GM19468 (cell line): ENCODE data around the gene AHCYL1.

ENCODE experiments used
- ATAC-seq: cut with Tn5 transposase; IDR thresholded peaks from one replicate; pipeline ENCODE4 v1.9.1; 2021; ENCODE audit warnings: mild to moderate bottlenecking, moderate library complexity, moderate number of reproducible peaks; ENCODE audit not compliant: unreplicated experiment; ENCODE audit errors: extremely low read depth

Gene AHCYL1

DNA sequence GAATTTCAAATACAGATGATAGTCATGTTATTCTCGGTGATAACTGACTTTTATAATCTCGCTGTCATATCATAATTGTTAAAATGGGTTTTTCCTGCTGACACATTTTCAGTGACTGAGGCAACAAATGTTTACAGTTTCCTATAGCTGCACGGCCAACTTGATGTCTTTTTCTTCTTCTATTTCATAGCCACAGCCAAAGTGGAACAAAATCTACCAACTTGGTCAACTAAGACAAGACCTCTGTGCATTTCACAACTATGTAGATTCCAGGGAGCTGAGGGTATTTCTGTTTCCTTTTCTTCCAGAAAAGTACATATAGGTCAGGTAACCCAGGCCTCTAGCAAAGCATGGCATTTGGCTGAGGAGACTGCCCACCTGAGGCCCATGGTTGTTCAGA lies 10.4 kb upstream of the AHCYL1 start:
- no peak for ATAC-seq

DNA sequence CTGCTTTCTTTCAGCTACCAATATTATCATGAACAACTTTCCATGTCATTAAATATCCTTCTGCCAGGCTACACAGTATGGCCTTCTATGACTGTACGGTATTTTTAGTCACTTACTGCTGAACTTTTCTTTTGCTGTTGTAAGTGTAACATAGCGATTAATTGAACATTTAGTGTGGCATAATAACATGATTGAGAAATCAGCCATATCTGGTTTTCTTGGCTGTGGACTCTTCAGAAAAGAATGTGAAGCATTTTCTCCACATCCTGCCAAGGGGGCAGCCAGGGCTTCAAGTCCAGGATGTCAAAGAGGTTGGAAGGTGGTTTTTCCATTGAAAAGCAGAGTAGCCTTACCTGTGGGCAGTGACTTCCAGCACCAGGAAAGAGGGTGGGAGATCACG lies 8.8 kb upstream of the AHCYL1 start:
- no peak for ATAC-seq

DNA sequence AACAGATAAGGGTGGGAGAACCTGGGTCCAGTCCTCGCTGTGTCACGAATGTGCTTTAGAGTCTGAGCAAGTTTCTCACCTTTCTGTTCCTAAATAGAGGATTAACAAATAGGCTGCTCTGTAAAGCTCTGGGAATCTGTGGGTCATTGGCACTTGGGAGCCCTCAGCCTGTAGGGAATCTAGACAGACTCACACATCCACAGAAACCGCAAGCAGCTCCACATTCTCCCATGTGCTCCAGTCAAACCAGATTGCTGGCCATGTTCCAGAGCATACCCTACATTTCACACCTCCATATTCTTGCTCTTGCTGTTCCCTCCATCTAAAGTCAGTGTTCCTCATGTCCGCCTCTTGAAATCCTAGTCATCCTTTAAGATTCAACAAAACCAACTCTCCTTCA lies 7.8 kb upstream of the AHCYL1 start:
- ATAC-seq = no peak

DNA sequence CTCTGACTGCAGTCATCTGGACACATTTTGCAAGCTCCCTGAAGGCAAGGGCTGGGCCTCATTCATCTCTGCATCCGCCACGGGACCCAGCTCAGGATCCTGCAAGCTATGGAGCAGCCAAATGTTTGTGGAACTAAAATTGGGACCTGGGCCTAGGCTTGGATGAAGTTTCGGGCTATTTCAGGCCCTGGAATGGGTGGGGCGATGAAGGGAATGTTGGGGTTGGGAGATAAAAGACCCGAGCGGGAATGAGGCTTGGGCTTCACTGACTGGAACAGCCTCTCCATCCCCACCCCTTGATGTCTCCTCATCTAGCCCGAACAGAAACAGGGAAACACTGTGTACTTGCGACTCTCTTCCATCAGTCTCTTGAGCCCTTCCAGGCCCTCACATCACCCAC lies 7.3 kb upstream of the AHCYL1 start:
- ATAC-seq = no peak

GRCh38 chr1:109977657-109978378 lies 6.7 kb upstream of the AHCYL1 start:
- ATAC-seq = no peak

DNA sequence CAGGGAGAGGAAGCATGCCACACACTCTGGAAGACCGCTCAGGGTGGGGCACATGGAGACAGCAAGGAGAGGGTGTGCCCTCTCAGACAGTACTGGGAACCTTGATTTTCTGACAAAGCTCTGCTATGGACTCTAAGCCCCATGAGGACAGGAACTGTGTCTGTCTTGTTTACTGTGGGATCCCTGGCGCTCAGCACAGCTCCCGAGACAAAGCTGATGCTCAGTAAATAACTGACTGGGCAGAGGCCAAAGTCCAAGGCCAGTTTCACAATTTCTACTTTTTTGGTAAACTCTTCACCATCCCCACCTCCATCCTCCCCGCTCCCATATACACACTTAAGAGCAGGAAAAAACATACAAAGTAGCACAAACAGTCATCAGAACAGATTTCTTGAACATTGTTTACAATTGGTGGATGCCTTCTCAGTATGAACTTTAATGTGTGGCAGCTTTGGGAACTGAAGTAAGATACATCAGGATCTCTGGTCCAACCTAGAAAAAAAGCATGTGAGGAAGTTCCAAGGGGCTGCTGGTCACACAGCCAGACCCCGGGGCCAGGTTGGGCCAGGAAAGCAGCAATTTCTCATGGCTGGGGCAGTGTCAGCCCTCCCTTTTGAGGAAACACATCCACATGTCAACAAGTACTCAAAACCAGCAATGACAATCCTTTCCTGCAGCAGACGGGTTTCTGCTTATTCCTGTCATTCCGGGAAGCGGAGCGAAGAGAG lies 5.6 kb upstream of the AHCYL1 start:
- no peak for ATAC-seq

DNA sequence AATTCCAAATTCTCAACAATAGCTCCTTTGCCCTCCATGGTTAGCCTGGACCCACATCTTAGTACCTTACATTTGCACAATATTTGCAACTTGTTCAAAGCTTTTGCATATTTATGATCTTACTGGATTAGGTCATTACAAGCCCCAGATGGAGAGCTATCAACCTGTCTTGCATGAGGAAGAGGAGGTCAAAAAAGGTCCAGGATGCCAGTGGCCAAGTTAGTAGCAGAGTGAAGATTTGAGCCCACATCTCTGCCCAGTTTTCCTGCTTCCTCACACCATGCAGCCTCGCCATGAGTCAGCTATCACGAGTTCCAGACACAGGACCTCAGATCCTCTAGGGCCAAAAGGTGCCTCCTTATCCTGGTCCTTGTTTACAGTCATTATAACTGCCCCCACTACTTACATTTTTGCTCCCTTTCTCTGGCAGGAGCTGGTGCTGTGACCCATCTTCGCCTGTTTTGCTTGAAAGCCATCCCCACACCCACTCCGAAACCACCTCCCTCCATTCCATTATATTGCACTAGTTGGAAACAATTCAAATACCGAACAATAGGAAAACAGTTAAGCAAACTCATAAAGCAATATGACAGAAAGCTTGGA lies 5.0 kb upstream of the AHCYL1 start:
- no peak for ATAC-seq

- no peak for ATAC-seq
Measured at GRCh38 chr1:109980324-109981003, 4.1 kb upstream of the AHCYL1 start.

- ATAC-seq = no peak
Measured at GRCh38 chr1:109981004-109981335, 3.6 kb upstream of the AHCYL1 start.

- ATAC-seq = no peak
Measured at GRCh38 chr1:109983380-109984189, 980 bp upstream of the AHCYL1 start.

GRCh38 chr1:109984190-109984455 lies 442 bp upstream of the AHCYL1 start:
- no peak for ATAC-seq

- no peak for ATAC-seq
Measured at GRCh38 chr1:109985247-109986053, 885 bp downstream of the AHCYL1 start.

DNA sequence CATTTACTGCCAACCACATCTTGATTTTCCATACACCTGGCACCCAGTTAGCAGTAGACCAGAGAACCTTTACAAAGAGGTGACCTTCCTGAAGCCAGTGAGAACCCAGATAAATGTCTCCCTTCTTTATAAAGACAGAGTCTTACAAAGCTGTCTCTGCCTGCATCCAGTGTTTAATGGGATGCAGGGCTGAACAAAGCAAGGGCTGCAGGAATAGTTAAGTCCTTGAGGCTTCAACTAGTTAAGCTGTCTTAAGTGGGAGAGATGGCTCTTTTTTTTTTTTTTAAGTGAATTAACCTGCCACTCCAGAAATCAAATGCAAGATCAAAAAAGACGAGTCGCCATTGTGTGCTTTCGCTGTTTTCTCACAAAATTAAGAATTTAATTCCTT lies 1.5 kb downstream of the AHCYL1 start:
- no peak for ATAC-seq

GRCh38 chr1:109988349-109988914 lies 3.9 kb downstream of the AHCYL1 start:
- ATAC-seq = no peak

GRCh38 chr1:109989506-109990301 lies 5.1 kb downstream of the AHCYL1 start:
- no peak for ATAC-seq

DNA sequence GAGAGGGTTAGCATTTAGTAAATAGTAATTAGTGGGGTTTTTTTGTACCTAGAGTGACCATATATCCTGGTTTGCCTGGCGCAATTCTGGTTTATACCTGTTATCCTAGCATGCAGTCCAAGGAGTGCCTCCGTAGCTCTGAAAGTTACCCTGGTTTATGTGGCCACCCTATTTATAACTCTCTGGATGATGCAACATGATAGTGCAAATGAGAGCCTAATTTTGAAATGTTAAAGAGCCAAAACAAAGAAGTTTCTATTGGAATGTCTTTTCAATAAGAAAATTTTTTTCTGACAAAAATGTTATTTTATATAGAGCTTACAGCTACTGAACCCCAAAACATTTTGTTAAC lies 5.7 kb downstream of the AHCYL1 start:
- no peak for ATAC-seq

GRCh38 chr1:109991400-109991925 lies 6.9 kb downstream of the AHCYL1 start:
- no peak for ATAC-seq

GRCh38 chr1:109993885-109994284 lies 9.3 kb downstream of the AHCYL1 start:
- no peak for ATAC-seq
